HepG2 (cell line): ENCODE measurements around the gene C1QTNF6. TPM values are rescaled to one million over a fixed set of nuclear protein-coding genes. Genes with fewer than 3 reads are reported as not detected.

Source experiments
- CCDC6 ChIP-seq: sonication (generic); formaldehyde crosslinking; IDR thresholded peaks from 2 replicates; pipeline ENCODE4 v1.8.1; 2022; ENCODE audit warnings: mild to moderate bottlenecking, missing genetic modification reagents, moderate library complexity
- ETV5 ChIP-seq: IDR thresholded peaks from 2 replicates; pipeline ENCODE4 v1.6.1; 2018; ENCODE audit warnings: missing biosample characterization, missing genetic modification reagents, inconsistent platforms, borderline replicate concordance
- GLI4 ChIP-seq: sonication (generic); formaldehyde crosslinking; IDR thresholded peaks from 2 replicates; pipeline ENCODE4 v1.5.1; 2020; ENCODE audit warnings: missing genetic modification reagents, mild to moderate bottlenecking, moderate library complexity, borderline replicate concordance
- HHEX ChIP-seq: IDR thresholded peaks from 2 replicates; pipeline ENCODE4 v1.6.1; 2016; ENCODE audit warnings: control low read depth
- HMGXB3 ChIP-seq: sonication (generic); formaldehyde crosslinking; IDR thresholded peaks from 2 replicates; pipeline ENCODE4 v1.4.0; 2020; ENCODE audit warnings: missing genetic modification reagents, borderline replicate concordance
- NFYB ChIP-seq: sonication (generic); formaldehyde crosslinking; IDR thresholded peaks from 2 replicates; pipeline ENCODE4 v1.4.0; 2020; ENCODE audit warnings: missing genetic modification reagents
- ZFP91 ChIP-seq: sonication (generic); formaldehyde crosslinking; IDR thresholded peaks from 2 replicates; pipeline ENCODE4 v1.9.0; 2022; ENCODE audit warnings: missing genetic modification reagents, mild to moderate bottlenecking, borderline replicate concordance
- ZNF136 ChIP-seq: sonication (generic); formaldehyde crosslinking; IDR thresholded peaks from 2 replicates; pipeline ENCODE4 v1.8.1; 2022; ENCODE audit warnings: low read depth, mild to moderate bottlenecking, moderate library complexity, missing genetic modification reagents
- ZNF776 ChIP-seq: sonication (generic); formaldehyde crosslinking; IDR thresholded peaks from 2 replicates; pipeline ENCODE4 v1.4.0; 2020; ENCODE audit warnings: mild to moderate bottlenecking, missing genetic modification reagents
- ZNF891 ChIP-seq: sonication (generic); formaldehyde crosslinking; IDR thresholded peaks from 2 replicates; pipeline ENCODE4 v1.5.0; 2020; ENCODE audit warnings: mild to moderate bottlenecking, missing genetic modification reagents
- polyA plus RNA-seq, 8 experiments: library from polyadenylated mRNA; depleted of rRNA in 3 of 8; stranded (reverse) in 7 of 8; unstranded in 1 of 8; fragments of >200 nt; fragmentation: Illumina TruSeq in 4 of 8; extraction: Trizol in 4 of 8; gene quantifications; 2 replicates each; pipeline versions ENCODE4 v1.2.1 to v1.2.3, GENCODE V29; 2011 to 2016; ENCODE audit warnings: low read depth in 4 of 8, missing spikeins in 1 of 8, mixed read lengths in 1 of 8; ENCODE audit not compliant: insufficient read depth in 1 of 8
- total RNA-seq, 5 experiments: library from RNA; depleted of rRNA; stranded (reverse); fragments of >200 nt; fragmentation: Illumina TruSeq; extraction: Trizol; gene quantifications; 2 replicates each; pipeline ENCODE4 v1.2.3, GENCODE V29; 2016; ENCODE audit warnings: low read depth in 1 of 5
- TF ChIP-seq, protein P1 (sequence below), 2 experiments: fragments of 450-650 bp in 1 of 2; sonication (generic) in 1 of 2; formaldehyde crosslinking in 1 of 2; IDR thresholded peaks; 2 replicates each; pipeline versions ENCODE4 v1.6.1 to v1.8.0; 2016 to 2022; ENCODE audit warnings: antibody characterized with exemption in 1 of 2, mild to moderate bottlenecking in 1 of 2, missing genetic modification reagents in 1 of 2

C1QTNF6 gene
- total and polyA plus RNA-seq, 2 of the 13 experiments (the other 11 are each of a cell fraction or from before 2014, with no cell fraction given) = 2.7 to 6.9 TPM

DNA sequence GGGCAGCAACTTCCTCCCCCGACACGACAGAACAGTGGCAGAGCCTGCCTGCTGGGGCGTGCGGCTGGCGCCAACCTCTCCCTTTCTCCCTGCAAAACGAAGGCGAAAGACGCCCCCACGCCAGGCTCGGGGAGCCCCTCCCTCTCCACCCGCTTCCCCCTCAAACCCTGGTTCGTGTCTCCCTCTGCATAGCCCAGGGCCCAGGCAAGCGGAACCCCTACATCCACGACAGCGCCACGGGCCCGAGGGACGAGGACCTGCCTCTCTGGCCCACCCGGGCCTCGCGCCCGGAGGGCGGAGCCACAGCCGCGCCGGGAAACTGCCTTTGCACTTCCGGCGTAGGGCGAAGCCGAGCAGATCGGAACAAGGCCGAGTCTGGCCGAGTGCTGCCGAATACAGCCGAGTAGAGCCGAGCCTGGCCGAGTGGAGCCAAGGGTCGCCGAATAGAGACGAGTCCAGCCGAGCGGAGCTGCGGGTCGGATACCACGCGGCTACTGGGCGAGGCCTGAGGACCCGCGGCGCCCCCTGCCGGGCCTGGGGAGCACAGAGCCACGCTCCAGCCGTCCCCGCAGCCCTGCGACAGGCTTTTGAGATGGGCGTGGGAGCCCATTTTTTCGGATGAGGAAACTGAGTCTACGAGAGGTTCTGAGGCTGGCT, 11.2 kb upstream of the C1QTNF6 start (continued):
- TF ChIP-seq HMGXB3 (CRISPR knock-in tag) = no peak
- TF ChIP-seq ZNF891 = peak; percentile 4; the same call in 1 of the 2 replicates
- TF ChIP-seq, protein P1, sequence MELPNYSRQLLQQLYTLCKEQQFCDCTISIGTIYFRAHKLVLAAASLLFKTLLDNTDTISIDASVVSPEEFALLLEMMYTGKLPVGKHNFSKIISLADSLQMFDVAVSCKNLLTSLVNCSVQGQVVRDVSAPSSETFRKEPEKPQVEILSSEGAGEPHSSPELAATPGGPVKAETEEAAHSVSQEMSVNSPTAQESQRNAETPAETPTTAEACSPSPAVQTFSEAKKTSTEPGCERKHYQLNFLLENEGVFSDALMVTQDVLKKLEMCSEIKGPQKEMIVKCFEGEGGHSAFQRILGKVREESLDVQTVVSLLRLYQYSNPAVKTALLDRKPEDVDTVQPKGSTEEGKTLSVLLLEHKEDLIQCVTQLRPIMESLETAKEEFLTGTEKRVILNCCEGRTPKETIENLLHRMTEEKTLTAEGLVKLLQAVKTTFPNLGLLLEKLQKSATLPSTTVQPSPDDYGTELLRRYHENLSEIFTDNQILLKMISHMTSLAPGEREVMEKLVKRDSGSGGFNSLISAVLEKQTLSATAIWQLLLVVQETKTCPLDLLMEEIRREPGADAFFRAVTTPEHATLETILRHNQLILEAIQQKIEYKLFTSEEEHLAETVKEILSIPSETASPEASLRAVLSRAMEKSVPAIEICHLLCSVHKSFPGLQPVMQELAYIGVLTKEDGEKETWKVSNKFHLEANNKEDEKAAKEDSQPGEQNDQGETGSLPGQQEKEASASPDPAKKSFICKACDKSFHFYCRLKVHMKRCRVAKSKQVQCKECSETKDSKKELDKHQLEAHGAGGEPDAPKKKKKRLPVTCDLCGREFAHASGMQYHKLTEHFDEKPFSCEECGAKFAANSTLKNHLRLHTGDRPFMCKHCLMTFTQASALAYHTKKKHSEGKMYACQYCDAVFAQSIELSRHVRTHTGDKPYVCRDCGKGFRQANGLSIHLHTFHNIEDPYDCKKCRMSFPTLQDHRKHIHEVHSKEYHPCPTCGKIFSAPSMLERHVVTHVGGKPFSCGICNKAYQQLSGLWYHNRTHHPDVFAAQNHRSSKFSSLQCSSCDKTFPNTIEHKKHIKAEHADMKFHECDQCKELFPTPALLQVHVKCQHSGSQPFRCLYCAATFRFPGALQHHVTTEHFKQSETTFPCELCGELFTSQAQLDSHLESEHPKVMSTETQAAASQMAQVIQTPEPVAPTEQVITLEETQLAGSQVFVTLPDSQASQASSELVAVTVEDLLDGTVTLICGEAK (IDR thresholded peaks at IDR 0.05) = no peak
- TF ChIP-seq, protein P1 (CRISPR knock-in tag; IDR thresholded peaks at IDR 0.05) = no peak
- TF ChIP-seq NFYB (CRISPR knock-in tag) = no peak; the same call in 1 of the 2 replicates
- TF ChIP-seq HHEX = no peak
- peak; percentile 69; the same call in 1 of the 2 replicates for TF ChIP-seq CCDC6 (CRISPR knock-in tag)
- peak; percentile 87; the same call in 1 of the 2 replicates for TF ChIP-seq GLI4 (CRISPR knock-in tag)
- peak; percentile 83 for TF ChIP-seq ETV5 (CRISPR knock-in tag)
- peak; percentile 65; the same call in 1 of the 2 replicates for TF ChIP-seq ZNF136 (CRISPR knock-in tag)
- no peak for TF ChIP-seq ZNF776 (CRISPR knock-in tag)
- TF ChIP-seq ZFP91 (CRISPR knock-in tag) = peak; percentile 92
